Endothelial cell of umbilical vein (primary cell): ENCODE results near the gene ZNF511.

ENCODE experiments used
- CTCF ChIP-seq, 2 donors: IDR thresholded peaks; 1 replicate in 1 of 2; 2 replicates in 1 of 2; pipeline ENCODE4 v1.5.1; 2011; ENCODE audit warnings: low read length in 2 of 2, mild to moderate bottlenecking in 2 of 2, moderate library complexity in 2 of 2, control low read depth in 1 of 2, inconsistent platforms in 1 of 2, low read depth in 1 of 2; ENCODE audit not compliant: insufficient read depth in 1 of 2; ENCODE audit errors: extremely low read depth in 1 of 2
- MYC ChIP-seq: IDR thresholded peaks from one replicate; pipeline ENCODE4 v1.6.1; 2011; ENCODE audit warnings: mild to moderate bottlenecking, low read depth, low read length

DNA sequence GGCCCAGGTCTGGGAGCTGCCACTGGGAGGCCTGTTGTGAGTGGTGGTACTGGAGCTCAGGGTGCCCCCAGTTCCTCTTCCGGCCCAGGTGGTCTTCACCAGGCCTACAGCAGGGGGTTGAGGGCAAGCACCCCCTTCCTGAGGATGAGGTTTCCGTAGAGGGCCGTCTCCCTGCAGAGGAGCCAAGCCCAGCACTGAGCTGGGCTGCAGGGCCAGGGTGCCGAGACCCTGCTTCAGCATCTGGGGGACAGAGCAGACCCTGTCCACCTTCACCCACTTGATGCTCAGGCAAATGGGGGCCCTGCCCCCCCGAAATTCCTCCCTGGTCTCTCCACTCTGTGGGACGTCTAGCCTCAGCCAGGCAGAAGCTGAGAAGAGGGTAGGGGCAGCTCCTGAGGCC is 46.6 kb downstream of the ZNF511 start:
- TF ChIP-seq CTCF (IDR thresholded peaks at IDR 0.05; ENCODE audit: extremely low read depth in 1 of 2, insufficient read depth in 1 of 2, low read depth in 1 of 2, low read length in 2 of 2): no peak
- no peak for TF ChIP-seq MYC
